H9 (cell line): ENCODE measurements around the gene C2orf49. TPM values are rescaled to one million over a fixed set of nuclear protein-coding genes. Genes with fewer than 3 reads are reported as not detected.

Source experiments
- DNase-seq: peaks from one replicate; pipeline ENCODE4 v3.0.0-alpha.2; 2017
- H2AFZ ChIP-seq: one replicate; pipeline ENCODE4 v1.6.1; 2013; ENCODE audit warnings: mild to moderate bottlenecking, low read length, control low read depth, moderate library complexity
- H2AK5ac ChIP-seq: 2 replicates; pipeline ENCODE4 v1.6.1; 2013; ENCODE audit warnings: low read length, control low read depth, mixed read lengths; ENCODE audit not compliant: insufficient read length
- H2BK120ac ChIP-seq: one replicate; pipeline ENCODE4 v1.6.1; 2013; ENCODE audit warnings: low read depth, mild to moderate bottlenecking, low read length, control low read depth, inconsistent platforms; ENCODE audit not compliant: poor library complexity, severe bottlenecking
- H2BK12ac ChIP-seq: 2 replicates; pipeline ENCODE4 v1.6.1; 2013; ENCODE audit warnings: low read length, control low read depth, mixed read lengths, low read depth; ENCODE audit not compliant: insufficient read length
- H2BK15ac ChIP-seq: 2 replicates; pipeline ENCODE4 v1.6.1; 2013; ENCODE audit warnings: low read depth, low read length, control low read depth
- H2BK20ac ChIP-seq: one replicate; pipeline ENCODE4 v1.6.1; 2013; ENCODE audit warnings: low read depth, mild to moderate bottlenecking, low read length, control low read depth, inconsistent platforms; ENCODE audit not compliant: poor library complexity, severe bottlenecking
- H2BK5ac ChIP-seq: 2 replicates; pipeline ENCODE4 v1.6.1; 2013; ENCODE audit warnings: low read length, control low read depth, mixed read lengths; ENCODE audit not compliant: insufficient read length
- H3K14ac ChIP-seq: 2 replicates; pipeline ENCODE4 v1.6.1; 2013; ENCODE audit warnings: low read length, control low read depth; ENCODE audit not compliant: insufficient read depth
- H3K18ac ChIP-seq: 2 replicates; pipeline ENCODE4 v1.6.1; 2013; ENCODE audit warnings: low read depth, mild to moderate bottlenecking, mixed read lengths, low read length, control low read depth; ENCODE audit not compliant: insufficient read length
- H3K23ac ChIP-seq: 2 replicates; pipeline ENCODE4 v1.6.1; 2013; ENCODE audit warnings: low read length, control low read depth, mixed read lengths, low read depth; ENCODE audit not compliant: insufficient read length
- H3K23me2 ChIP-seq: 2 replicates; pipeline ENCODE4 v1.6.1; 2013; ENCODE audit warnings: low read depth, mild to moderate bottlenecking, mixed read lengths, low read length, control low read depth; ENCODE audit not compliant: insufficient read length, poor library complexity, severe bottlenecking
- H3K27ac ChIP-seq: 2 replicates; pipeline ENCODE4 v1.5.1; 2013; ENCODE audit warnings: low read length, control low read depth, mixed read lengths, low read depth; ENCODE audit not compliant: insufficient read length
- H3K27me3 ChIP-seq: 2 replicates; pipeline ENCODE4 v1.6.1; 2013; ENCODE audit warnings: low read length, control low read depth, inconsistent platforms; ENCODE audit not compliant: insufficient read depth
- H3K4ac ChIP-seq: 2 replicates; pipeline ENCODE4 v1.6.1; 2013; ENCODE audit warnings: low read depth, mild to moderate bottlenecking, control low read depth, inconsistent platforms, low read length, moderate library complexity
- H3K4me1 ChIP-seq: 2 replicates; pipeline ENCODE4 v1.6.1; 2013; ENCODE audit warnings: low read length, control low read depth, inconsistent platforms; ENCODE audit not compliant: insufficient read depth
- H3K4me2 ChIP-seq: 2 replicates; pipeline ENCODE4 v1.6.1; 2013; ENCODE audit warnings: low read length, control low read depth, mixed read lengths; ENCODE audit not compliant: insufficient read length, insufficient read depth
- H3K56ac ChIP-seq: 2 replicates; pipeline ENCODE4 v1.6.1; 2013; ENCODE audit warnings: low read depth, mild to moderate bottlenecking, mixed read lengths, low read length, control low read depth; ENCODE audit not compliant: insufficient read length
- H3K79me1 ChIP-seq: 2 replicates; pipeline ENCODE4 v1.6.1; 2013; ENCODE audit warnings: low read depth, mild to moderate bottlenecking, moderate library complexity, low read length, control low read depth, inconsistent platforms; ENCODE audit not compliant: insufficient read depth, poor library complexity, severe bottlenecking
- H3K79me2 ChIP-seq: 2 replicates; pipeline ENCODE4 v1.6.1; 2013; ENCODE audit warnings: low read length, control low read depth, inconsistent platforms; ENCODE audit not compliant: insufficient read depth
- H3K9ac ChIP-seq: 2 replicates; pipeline ENCODE4 v1.6.1; 2013; ENCODE audit warnings: low read length, control low read depth, mixed read lengths; ENCODE audit not compliant: insufficient read length; ENCODE audit errors: extremely low read depth
- H3K9me3 ChIP-seq: one replicate; pipeline ENCODE4 v1.6.1; 2013; ENCODE audit warnings: low read depth, low read length, inconsistent platforms; ENCODE audit not compliant: control insufficient read depth
- H3T11ph ChIP-seq: one replicate; pipeline ENCODE4 v1.6.1; 2013; ENCODE audit warnings: mild to moderate bottlenecking, low read length, control low read depth, inconsistent platforms
- H4K20me1 ChIP-seq: one replicate; pipeline ENCODE4 v1.6.1; 2013; ENCODE audit not compliant: control insufficient read depth, insufficient read length, insufficient read depth
- H4K5ac ChIP-seq: 2 replicates; pipeline ENCODE4 v1.6.1; 2013; ENCODE audit warnings: low read depth, mild to moderate bottlenecking, mixed read lengths, low read length, control low read depth; ENCODE audit not compliant: insufficient read length
- H4K8ac ChIP-seq: replicated peaks from 2 replicates; pipeline ENCODE4 v1.6.1; 2013; ENCODE audit warnings: low read length, control low read depth, mixed read lengths, low read depth; ENCODE audit not compliant: insufficient read length
- H4K91ac ChIP-seq: 2 replicates; pipeline ENCODE4 v1.6.1; 2013; ENCODE audit warnings: low read depth, mild to moderate bottlenecking, moderate library complexity, mixed read lengths, low read length, control low read depth; ENCODE audit not compliant: insufficient read length
- H3K27ac Mint-ChIP-seq, 3 experiments: 2 replicates in 2 of 3; 3 replicates in 1 of 3; pipeline ENCODE4 v1.8.0; 2020 to 2021; ENCODE audit warnings: mixed read lengths in 3 of 3, mild to moderate bottlenecking in 1 of 3, moderate library complexity in 1 of 3
- H3K27me3 Mint-ChIP-seq: 2 replicates; pipeline ENCODE4 v1.8.0; 2021; ENCODE audit warnings: low read depth, mild to moderate bottlenecking, moderate library complexity, mixed read lengths
- H3K36me3 Mint-ChIP-seq, 3 experiments: 2 replicates in 2 of 3; 3 replicates in 1 of 3; pipeline ENCODE4 v1.8.0; 2020 to 2021; ENCODE audit warnings: low read depth in 3 of 3, mixed read lengths in 3 of 3; ENCODE audit not compliant: insufficient read depth in 1 of 3
- H3K4me1 Mint-ChIP-seq, 2 experiments: 2 replicates each; pipeline ENCODE4 v1.8.0; 2020; ENCODE audit warnings: mixed read lengths in 2 of 2
- H3K4me3 Mint-ChIP-seq, 2 experiments: 2 replicates in 1 of 2; 3 replicates in 1 of 2; pipeline ENCODE4 v1.8.0; 2020 to 2021; ENCODE audit warnings: mild to moderate bottlenecking in 2 of 2, mixed read lengths in 2 of 2, moderate library complexity in 1 of 2
- H3K9me3 Mint-ChIP-seq, 2 experiments: 2 replicates in 1 of 2; 3 replicates in 1 of 2; pipeline ENCODE4 v1.8.0; 2020; ENCODE audit warnings: mild to moderate bottlenecking in 2 of 2, mixed read lengths in 2 of 2, moderate library complexity in 1 of 2
- WGBS: extraction: QIAGEN DNeasy Blood & Tissue Kit; methylation state at CpG from one replicate; pipeline ENCODE4 v1.1.7; 2013; ENCODE audit warnings: missing lambda C conversion rate, low lambda C conversion rate, mixed read lengths; ENCODE audit not compliant: insufficient read length; ENCODE audit errors: extremely low coverage; 5-methylcytosine and 5-hydroxymethylcytosine counted together
- total RNA-seq: library from RNA; stranded (reverse); gene quantifications from 2 replicates; pipeline ENCODE4 v1.2.1, GENCODE V29; 2021
- TF ChIP-seq, protein P1 (sequence below): fragments of 200-600 bp; sonication (generic); conservative IDR thresholded peaks from 3 replicates; pipeline ENCODE4 v1.8.0; 2021; ENCODE audit warnings: antibody characterized with exemption, mild to moderate bottlenecking

C2orf49 gene
- total RNA-seq, 1 experiment from 2014 or later: 18.8 TPM

DNA sequence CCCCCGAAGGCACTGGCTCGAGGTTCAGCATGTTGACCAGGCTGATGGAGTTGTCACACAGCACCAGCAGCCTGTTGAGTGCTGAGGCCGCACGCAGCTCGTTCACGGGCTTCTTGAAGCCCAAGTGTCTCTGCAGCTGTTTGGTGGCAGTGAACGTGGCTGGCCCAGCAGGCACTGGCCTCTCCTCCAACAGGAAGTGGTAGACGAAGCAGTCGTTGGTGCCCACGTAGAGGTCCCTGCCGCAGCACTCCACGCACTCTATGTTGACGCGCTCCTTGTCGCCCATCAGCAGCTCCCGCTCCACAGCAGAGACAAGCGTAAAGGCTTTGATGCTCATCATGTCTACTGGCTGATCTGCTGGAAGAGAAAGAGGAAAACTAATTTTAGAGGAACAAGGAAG lies 29.4 kb upstream of the C2orf49 start:
- Histone ChIP-seq H3K9me3 (no peaks in the 10 kb centered on the region), H3K4me1 (no peaks in the 10 kb centered on the region; the same call in 1 of the 2 replicates), H2BK120ac (no peak overlapping the region), H3K79me2 (no peaks in the 10 kb centered on the region; the same call in 1 of the 2 replicates), H3K23ac (no peak overlapping the region), H2AK5ac (no peak overlapping the region), H3K56ac (no peak overlapping the region), H4K20me1 (no peaks in the 10 kb centered on the region), H3K14ac (no peak overlapping the region), H3K4ac (no peak overlapping the region), H3K4me2 (no peak overlapping the region), H3K18ac (no peak overlapping the region), H4K91ac (no peak overlapping the region), H2BK5ac (no peak overlapping the region), H3K23me2 (no peaks in the 10 kb centered on the region), H3T11ph (no peak overlapping the region), H4K8ac (no peak overlapping the region), H3K27me3 (no peaks in the 10 kb centered on the region), H4K5ac (no peak overlapping the region), H3K9ac (no peak overlapping the region), H2BK20ac (no peak overlapping the region), H2AFZ (no peak overlapping the region), H3K27ac (no peak overlapping the region), H2BK15ac (no peak overlapping the region), H2BK12ac (no peak overlapping the region), H3K79me1 (peaks cover 5% of the 10 kb centered on the region)
- Mint-ChIP-seq H3K4me1 (peaks cover 15 to 16% of the 10 kb centered on the region in 2 experiments), H3K4me3 (no peak overlapping the region), H3K36me3 (peaks cover 4 to 22% (median 12%) of the 10 kb centered on the region in 3 experiments; a peak in 6 of 7 replicates), H3K27me3 (no peaks in the 10 kb centered on the region), H3K27ac (peak overlapping the region in 1 of 3 experiments; percentile 37; a peak in 1 of 7 replicates), H3K9me3 (no peaks in the 10 kb centered on the region)
- DNase-seq: no peak
- TF ChIP-seq, protein P1, sequence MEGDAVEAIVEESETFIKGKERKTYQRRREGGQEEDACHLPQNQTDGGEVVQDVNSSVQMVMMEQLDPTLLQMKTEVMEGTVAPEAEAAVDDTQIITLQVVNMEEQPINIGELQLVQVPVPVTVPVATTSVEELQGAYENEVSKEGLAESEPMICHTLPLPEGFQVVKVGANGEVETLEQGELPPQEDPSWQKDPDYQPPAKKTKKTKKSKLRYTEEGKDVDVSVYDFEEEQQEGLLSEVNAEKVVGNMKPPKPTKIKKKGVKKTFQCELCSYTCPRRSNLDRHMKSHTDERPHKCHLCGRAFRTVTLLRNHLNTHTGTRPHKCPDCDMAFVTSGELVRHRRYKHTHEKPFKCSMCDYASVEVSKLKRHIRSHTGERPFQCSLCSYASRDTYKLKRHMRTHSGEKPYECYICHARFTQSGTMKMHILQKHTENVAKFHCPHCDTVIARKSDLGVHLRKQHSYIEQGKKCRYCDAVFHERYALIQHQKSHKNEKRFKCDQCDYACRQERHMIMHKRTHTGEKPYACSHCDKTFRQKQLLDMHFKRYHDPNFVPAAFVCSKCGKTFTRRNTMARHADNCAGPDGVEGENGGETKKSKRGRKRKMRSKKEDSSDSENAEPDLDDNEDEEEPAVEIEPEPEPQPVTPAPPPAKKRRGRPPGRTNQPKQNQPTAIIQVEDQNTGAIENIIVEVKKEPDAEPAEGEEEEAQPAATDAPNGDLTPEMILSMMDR: no peak
- no CpG with 5 or more reads among the region's 17 CpGs for WGBS
